Measurements from ENCODE around the gene BRD7.

Gene BRD7

DNA sequence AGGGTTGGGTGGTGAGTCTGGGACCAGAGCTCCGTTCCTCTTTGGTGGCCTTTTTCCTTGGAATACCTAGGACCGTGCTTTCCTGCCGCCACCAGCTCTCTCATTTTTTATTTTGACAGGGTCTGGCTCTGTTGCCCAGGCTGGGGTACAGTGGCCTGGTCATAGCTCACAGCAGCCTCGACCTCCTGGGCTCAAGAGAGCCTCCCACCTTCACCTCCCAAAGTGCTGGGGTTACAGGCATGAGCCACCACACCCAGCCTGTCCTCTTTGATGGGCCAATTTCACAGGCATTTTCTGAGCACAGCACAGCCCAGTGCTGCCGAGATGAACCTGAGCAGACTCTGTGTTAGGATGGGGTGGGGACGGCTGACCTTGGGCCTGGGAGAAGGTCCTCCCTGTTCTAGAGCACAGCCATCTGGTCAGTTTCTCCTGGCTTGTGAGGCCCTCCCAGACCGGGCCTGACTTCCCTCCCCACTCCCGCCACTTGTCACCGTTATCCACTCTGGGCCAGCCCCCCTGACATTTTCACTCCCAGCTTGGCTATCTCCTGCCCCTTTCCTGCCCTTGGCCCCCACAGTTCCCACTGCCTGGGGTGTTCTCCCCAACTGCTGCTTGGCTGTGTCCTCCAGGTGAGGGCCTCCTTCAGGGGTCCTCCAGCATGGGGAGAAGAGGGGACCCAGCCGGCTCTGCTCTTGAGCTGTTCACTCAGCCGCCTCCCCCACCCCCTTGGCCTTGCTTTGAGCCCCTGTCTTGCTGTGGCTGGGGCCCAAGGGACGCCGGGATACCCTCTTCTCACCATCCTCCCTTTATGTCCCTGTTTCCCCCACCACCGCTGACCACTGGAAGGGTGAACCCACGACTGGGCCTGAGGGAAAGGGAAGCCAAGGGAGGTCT, 97.4 kb downstream of the BRD7 start:
- no peak for DNase-seq

- no peak for DNase-seq
Observed at GRCh38 chr16:50270510-50271147, 98.2 kb downstream of the BRD7 start.

DNA sequence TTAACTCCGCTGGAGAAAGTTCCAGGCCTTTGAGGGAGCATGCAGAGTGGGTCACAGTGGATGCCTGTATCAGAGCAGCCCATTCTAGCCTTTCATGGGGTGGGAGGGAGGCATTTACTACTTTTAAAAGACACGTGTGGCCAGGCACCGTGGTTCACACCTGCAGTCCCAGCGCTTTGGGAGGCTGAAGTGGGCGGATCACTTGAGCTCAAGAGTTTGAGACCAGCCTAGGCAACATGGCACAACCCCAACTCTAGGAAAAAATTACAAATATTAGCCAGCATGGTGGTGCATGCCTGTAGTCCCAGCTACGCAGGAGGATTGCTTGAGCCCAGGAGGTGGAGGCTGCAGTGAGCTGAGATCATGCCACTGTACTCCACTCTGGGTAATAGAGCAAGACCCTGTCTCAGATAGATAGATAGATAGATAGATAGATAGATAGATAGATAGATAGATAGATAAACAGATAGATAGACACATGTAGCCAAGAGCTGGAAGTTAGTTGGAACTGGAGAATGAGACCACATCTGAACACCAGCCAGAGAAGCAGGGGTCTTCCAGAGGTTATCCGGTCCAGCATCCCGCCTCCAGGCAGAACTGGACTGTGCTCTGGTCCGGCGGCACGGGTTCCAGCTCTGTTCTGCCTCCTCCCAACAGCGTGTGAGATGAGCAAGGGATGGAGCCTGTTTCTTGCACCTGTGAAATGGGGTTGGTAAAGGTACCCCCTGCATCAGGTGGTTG, 98.8 kb downstream of the BRD7 start:
- DNase-seq = no peak

DNA sequence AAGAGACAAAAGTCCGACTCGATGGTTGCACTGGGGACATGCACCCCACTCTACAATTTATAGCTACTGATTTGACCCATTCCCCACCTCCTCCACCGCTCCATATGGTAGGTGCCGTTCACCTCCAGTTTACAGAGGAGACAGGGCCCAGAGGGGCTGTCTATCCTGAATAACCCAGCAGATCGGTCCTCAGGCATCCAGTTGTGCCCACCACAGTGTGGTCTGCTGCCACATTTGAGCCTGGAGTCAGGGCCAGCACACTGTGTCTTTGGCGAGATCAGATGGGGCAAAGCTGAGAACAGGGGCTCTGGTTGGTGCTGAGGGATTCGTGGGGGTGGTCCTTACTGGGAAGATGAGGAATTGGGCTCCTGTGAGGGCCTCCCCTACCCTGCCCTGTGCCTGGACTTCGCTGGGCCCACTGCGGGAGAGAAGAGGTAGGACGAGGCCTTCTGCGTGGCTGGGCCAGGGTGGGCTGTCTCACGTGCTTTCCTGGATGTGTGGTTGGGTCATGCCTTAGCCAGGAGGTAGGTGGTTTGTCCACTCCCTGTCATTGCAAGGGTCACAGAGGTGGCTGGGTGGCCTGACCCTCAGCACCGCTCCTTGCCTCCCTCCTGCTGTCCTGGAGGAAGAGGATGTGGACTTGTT, 99.6 kb downstream of the BRD7 start:
- DNase-seq = no peak

GRCh38 chr16:50268352-50268751, 100.4 kb downstream of the BRD7 start:
- DNase-seq = peak; percentile 55

DNA sequence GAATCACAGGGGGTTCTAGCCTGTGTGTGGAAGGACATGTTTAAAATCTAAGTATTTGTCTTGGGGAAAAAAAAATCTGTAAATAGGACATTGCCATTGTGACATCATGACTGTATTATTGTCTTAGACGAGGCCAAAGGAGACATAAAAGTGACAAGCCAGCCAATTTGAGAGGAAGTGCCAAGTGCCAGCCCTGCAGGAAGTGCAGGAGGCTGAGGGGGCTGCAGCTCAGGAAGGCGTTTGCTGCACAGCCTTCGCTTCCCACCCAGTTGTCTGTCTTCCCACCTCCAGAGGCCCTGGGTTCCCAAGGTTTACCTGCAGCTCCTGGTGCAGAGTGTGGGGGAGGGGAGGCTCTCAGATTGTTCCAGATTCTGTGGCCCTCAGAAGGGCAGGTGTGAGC, 101.1 kb downstream of the BRD7 start:
- DNase-seq = no peak

DNA sequence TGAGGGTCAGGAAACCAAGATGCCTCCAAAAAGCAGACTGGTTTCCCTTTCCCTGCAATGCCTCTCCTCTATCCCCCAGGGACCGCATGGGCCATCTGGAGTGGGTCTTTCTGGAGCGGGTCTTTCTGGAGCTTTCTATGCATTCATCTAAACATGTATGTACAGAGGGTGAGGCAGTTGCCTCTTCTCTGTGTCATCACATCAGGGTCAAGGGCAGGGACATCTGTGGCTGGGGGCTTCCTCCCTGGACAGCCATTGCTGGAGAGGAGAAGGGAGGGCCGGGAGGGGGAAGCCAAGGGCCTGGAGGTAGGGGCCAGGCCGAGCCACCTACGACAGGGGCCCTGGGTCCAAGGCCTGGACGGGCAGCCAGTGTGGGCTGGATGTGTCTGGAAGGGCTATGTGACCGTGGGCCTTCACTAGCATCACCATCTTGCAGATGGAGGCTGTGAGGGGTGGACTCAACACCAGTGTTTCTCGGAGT, 101.6 kb downstream of the BRD7 start:
- DNase-seq = no peak

- no peak for DNase-seq
Observed at GRCh38 chr16:50266337-50267091, 102.3 kb downstream of the BRD7 start, which contains the start of gene ADCY7. Gene ADCY7 (plus strand): TSS chr16:50266551. CDS start chr16:50288180, 21,629 bp downstream.
